Ascending aorta (tissue), 2 donors: ENCODE data around the gene CABP2. TPM values are rescaled to one million over a fixed set of nuclear protein-coding genes. Genes with fewer than 3 reads are reported as not detected.

Experiments
- DNase-seq, 2 donors: peaks; one replicate each; pipeline ENCODE4 v3.0.0-alpha.2; 2019; ENCODE audit warnings: low spot score in 2 of 2
- H3K27ac ChIP-seq, 2 donors: fragments of 200-600 bp; sonication (generic); one replicate each; pipeline ENCODE4 v1.5.1; 2016 to 2017; ENCODE audit warnings: mild to moderate bottlenecking in 1 of 2
- H3K27me3 ChIP-seq: fragments of 200-600 bp; sonication (generic); one replicate; pipeline ENCODE4 v1.5.1; 2017
- H3K36me3 ChIP-seq, 2 donors: fragments of 200-600 bp; sonication (generic); one replicate each; pipeline ENCODE4 v1.5.1; 2016
- H3K4me1 ChIP-seq, 2 donors: fragments of 200-600 bp; sonication (generic); one replicate each; pipeline ENCODE4 v1.5.1; 2016 to 2017; ENCODE audit warnings: mild to moderate bottlenecking in 1 of 2
- H3K4me3 ChIP-seq, 2 donors: fragments of 200-600 bp; sonication (generic); one replicate each; pipeline ENCODE4 v1.5.1; 2016 to 2017; ENCODE audit warnings: mild to moderate bottlenecking in 1 of 2
- H3K9me3 ChIP-seq, 2 donors: fragments of 200-600 bp; sonication (generic); one replicate each; pipeline ENCODE4 v1.5.1; 2016
- intact Hi-C: fragments of 100-400 bp; cut with DNase I; formaldehyde crosslinking; loops from one replicate; pipeline ENCODE4 v1.15.1; 2023
- total RNA-seq: library from RNA; depleted of rRNA; stranded (reverse); fragments of >200 nt; gene quantifications from one replicate; pipeline ENCODE4 v1.1.0, GENCODE V29; 2016
- TF ChIP-seq, protein P1 (sequence below), 3 experiments: fragments of 200-600 bp in 2 of 3; fragments of 450-650 bp in 1 of 3; sonication (generic) in 2 of 3; IDR thresholded peaks; one replicate each; pipeline ENCODE4 v1.5.1; 2016 to 2019; ENCODE audit warnings: antibody characterized with exemption in 3 of 3, mild to moderate bottlenecking in 1 of 3, moderate library complexity in 1 of 3

The CABP2 gene
- total RNA-seq, 1 donor from 2014 or later: not detected

DNA sequence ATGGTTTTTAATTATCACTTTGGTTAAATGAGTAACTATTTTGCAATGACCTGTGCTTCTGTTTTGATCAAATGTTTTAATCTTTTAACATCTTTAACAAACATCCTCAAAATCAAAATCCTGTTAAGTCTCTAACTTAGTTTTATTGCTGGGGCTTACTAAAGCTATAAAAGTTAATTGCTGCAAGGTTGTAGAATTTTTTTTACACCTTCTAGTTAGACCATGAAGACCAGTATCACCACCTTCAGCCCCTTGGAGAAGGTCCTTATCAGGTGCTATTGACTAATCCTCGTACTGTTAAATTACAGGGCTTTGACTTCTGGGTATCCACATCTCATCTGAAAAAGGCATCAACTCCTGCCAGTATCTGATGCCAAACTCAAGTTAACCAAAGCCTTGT, 12.3 kb upstream of the CABP2 start:
- no peak overlapping the region for H3K4me3 ChIP-seq
- H3K36me3 ChIP-seq: no peaks in the 10 kb centered on the region
- DNase-seq: no peak
- TF ChIP-seq, protein P1, sequence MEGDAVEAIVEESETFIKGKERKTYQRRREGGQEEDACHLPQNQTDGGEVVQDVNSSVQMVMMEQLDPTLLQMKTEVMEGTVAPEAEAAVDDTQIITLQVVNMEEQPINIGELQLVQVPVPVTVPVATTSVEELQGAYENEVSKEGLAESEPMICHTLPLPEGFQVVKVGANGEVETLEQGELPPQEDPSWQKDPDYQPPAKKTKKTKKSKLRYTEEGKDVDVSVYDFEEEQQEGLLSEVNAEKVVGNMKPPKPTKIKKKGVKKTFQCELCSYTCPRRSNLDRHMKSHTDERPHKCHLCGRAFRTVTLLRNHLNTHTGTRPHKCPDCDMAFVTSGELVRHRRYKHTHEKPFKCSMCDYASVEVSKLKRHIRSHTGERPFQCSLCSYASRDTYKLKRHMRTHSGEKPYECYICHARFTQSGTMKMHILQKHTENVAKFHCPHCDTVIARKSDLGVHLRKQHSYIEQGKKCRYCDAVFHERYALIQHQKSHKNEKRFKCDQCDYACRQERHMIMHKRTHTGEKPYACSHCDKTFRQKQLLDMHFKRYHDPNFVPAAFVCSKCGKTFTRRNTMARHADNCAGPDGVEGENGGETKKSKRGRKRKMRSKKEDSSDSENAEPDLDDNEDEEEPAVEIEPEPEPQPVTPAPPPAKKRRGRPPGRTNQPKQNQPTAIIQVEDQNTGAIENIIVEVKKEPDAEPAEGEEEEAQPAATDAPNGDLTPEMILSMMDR (IDR thresholded peaks at IDR 0.05): no peak
- peaks cover 0 to 5% of the 10 kb centered on the region in 2 donors for H3K4me1 ChIP-seq
- no peak overlapping the region for H3K27ac ChIP-seq
- no peaks in the 10 kb centered on the region for H3K27me3 ChIP-seq
- no peaks in the 10 kb centered on the region for H3K9me3 ChIP-seq
- intact Hi-C loops: no loop called here

DNA sequence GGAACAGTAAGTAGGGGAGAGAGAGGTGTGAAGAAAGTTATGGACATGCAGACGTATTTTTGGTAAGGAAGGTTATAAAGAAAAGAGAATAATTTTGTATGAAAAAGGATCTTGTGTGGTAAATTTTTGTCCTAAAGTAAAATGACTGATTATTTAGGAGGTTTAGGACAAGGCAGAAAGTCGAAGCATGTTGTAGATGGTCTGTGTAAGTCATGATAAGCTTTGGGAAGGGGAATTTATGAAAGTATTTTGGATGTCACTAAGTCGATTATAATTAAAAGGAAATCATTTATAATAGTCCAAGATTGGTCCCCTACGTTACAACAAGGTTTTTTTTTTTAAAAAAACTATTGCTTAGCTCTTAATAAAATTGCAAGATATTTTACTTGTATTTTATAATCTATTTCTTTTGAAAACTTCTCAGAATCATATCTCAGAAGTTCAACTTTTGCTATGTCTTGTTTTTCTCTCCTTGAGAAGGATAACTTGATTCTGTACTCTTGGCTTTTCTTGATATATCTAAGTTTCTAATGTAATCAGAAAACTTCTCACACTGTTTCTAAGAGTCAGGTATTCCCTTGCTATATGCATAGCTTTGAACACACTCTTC, 10.9 kb upstream of the CABP2 start:
- intact Hi-C loops: no loop called here
- H3K27ac ChIP-seq: no peak overlapping the region
- DNase-seq: no peak
- H3K9me3 ChIP-seq: no peaks in the 10 kb centered on the region
- TF ChIP-seq, protein P1 (IDR thresholded peaks at IDR 0.05): no peak
- H3K36me3 ChIP-seq: no peaks in the 10 kb centered on the region
- H3K4me1 ChIP-seq: peaks cover 0 to 5% of the 10 kb centered on the region in 2 donors
- H3K27me3 ChIP-seq: no peaks in the 10 kb centered on the region
- H3K4me3 ChIP-seq: no peak overlapping the region

DNA sequence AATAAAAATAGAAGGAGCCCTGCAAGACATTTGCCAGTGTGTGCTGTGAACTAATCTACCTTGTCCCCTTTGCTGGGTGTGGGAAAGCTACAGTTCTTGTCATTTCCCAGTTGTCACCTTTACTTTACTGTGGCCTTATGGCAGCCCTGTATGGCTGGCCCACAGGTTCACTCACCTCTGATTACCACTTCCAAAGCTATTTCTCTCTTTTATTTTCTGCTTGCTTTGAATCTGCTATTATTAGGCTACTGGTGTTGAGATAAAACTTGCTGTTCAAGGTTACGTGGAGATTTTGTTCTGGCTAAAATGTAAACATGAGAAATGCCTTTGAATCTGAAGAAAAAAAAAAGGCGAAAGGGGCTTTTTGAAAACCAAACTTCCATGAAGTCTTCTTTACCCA, 9.6 kb upstream of the CABP2 start:
- Histone ChIP-seq H3K36me3 (no peaks in the 10 kb centered on the region), H3K27me3 (no peaks in the 10 kb centered on the region), H3K27ac (no peak overlapping the region), H3K9me3 (no peaks in the 10 kb centered on the region), H3K4me1 (peaks cover 0 to under 1% of the 10 kb centered on the region in 2 donors), H3K4me3 (no peak overlapping the region)
- no peak for DNase-seq
- intact Hi-C loops: no loop called here
- TF ChIP-seq, protein P1 (IDR thresholded peaks at IDR 0.05): no peak

DNA sequence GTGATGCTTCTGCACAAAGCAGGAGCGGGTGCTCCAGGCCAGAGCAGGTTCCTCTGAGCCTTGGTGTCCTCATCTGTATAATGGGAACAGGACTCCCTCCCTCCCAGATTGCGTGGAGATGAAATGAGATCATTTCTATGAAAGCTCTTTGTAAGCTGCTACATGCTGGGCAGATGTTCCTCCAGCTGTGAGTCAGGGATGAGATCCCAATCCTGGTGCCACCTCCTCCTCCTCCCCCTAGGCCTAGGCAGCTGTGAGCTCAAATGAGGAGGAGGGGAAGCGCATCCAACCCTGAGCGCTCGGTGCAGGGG, 7.0 kb upstream of the CABP2 start:
- TF ChIP-seq, protein P1 (IDR thresholded peaks at IDR 0.05): no peak
- H3K4me1 ChIP-seq: no peaks in the 10 kb centered on the region
- intact Hi-C loops: no loop called here

DNA sequence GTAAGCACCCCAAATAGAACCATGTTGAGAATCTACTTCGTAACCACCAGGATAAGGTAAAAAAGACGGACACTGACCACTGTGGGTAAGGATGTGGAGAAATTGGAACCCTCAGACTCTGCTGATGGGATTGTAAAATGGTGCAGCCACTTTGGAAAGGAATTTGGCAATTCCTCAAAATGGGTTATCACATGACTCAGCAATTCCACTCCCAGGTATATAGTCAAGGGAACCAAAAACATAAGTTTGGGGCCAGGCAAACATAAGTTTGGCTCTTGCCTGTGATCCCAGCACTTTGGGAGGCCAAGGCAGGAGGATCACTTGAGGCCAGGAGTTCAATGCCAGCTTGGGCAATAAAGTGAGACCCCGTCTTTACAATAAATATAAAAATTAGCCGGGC, 5.1 kb upstream of the CABP2 start:
- no peak overlapping the region for H3K27ac ChIP-seq
- no peak for DNase-seq
- intact Hi-C loops: no loop called here
- no peaks in the 10 kb centered on the region for H3K4me1 ChIP-seq
- TF ChIP-seq, protein P1 (IDR thresholded peaks at IDR 0.05): no peak
- H3K4me3 ChIP-seq: no peak overlapping the region
- no peaks in the 10 kb centered on the region for H3K27me3 ChIP-seq
- H3K9me3 ChIP-seq: no peaks in the 10 kb centered on the region
- H3K36me3 ChIP-seq: no peaks in the 10 kb centered on the region

More for the DNA sequence above, 7.0 kb upstream of the CABP2 start:
- H3K9me3 ChIP-seq: no peaks in the 10 kb centered on the region
- no peaks in the 10 kb centered on the region for H3K36me3 ChIP-seq
- no peak for DNase-seq
- H3K4me3 ChIP-seq: no peak overlapping the region
- H3K27me3 ChIP-seq: no peaks in the 10 kb centered on the region
- H3K27ac ChIP-seq: no peak overlapping the region
